DOHH2 (cell line): ENCODE measurements around the gene TFF3.

Source experiments
- EZH2phosphoT487 ChIP-seq: fragments of 200-600 bp; sonication (generic); IDR thresholded peaks from 2 replicates; pipeline ENCODE4 v1.6.1; 2017; ENCODE audit warnings: borderline replicate concordance, mild to moderate bottlenecking, antibody characterized with exemption, low read length, moderate library complexity, mixed read lengths
- TF ChIP-seq, protein P1 (sequence below): fragments of 200-600 bp; sonication (generic); IDR thresholded peaks from one replicate; pipeline ENCODE4 v1.5.1; 2014; ENCODE audit warnings: antibody characterized with exemption, mild to moderate bottlenecking, low read depth, low read length; ENCODE audit not compliant: poor library complexity, severe bottlenecking

DNA sequence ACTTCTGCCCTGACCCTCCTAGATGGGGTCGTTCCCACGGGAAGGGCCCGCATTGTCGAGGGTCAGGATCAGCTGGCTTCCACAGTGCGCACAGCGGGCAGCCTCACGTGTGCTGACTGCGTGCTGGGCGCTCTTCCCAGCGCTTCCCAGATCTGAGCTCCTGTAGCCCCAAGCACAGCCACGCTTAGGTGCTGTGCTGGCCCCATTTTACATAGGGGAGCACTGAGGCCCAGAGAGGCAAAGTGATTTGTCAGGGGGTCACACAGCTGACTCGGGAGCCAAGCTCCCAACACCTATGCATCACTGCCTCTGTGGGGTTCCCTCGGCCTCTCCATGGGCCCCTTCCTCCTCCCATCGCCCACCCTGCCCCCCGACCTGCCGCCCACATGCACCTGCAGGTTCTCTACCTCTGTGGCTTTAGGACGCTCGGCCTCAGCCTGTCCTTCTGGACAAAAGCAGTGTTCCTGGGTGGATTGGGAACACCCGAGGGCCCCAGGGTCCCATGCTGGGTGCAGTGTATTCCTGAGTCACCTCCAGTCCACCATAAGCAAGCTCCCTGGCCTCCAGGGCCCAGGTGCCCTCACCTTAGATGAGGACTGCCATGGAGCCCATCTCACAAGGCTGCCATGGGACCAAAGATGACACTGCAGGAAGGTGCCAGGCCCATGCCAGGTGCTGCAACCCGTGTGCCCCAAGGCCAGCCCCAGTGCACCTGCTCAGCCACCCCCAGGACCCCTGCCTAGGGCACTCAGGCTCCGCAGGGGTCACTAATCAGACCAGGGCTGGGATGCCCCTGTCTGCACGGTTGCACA is 23.3 kb downstream of the TFF3 start:
- TF ChIP-seq, protein P1, sequence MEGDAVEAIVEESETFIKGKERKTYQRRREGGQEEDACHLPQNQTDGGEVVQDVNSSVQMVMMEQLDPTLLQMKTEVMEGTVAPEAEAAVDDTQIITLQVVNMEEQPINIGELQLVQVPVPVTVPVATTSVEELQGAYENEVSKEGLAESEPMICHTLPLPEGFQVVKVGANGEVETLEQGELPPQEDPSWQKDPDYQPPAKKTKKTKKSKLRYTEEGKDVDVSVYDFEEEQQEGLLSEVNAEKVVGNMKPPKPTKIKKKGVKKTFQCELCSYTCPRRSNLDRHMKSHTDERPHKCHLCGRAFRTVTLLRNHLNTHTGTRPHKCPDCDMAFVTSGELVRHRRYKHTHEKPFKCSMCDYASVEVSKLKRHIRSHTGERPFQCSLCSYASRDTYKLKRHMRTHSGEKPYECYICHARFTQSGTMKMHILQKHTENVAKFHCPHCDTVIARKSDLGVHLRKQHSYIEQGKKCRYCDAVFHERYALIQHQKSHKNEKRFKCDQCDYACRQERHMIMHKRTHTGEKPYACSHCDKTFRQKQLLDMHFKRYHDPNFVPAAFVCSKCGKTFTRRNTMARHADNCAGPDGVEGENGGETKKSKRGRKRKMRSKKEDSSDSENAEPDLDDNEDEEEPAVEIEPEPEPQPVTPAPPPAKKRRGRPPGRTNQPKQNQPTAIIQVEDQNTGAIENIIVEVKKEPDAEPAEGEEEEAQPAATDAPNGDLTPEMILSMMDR, result no peak
- TF ChIP-seq EZH2phosphoT487, result no peak
